ENCODE data around the gene CCDC6. TPM values are rescaled to one million over a fixed set of nuclear protein-coding genes. Genes with fewer than 3 reads are reported as not detected.
"Not testable (repeated sequence)": the region's sequence is repeated elsewhere in the genome, so short reads cannot be mapped to it uniquely, and the experiment has no call there.

Gene CCDC6
- total and polyA plus RNA-seq, 2 of the 4 experiments (the other 2 are of a cell fraction), result 21.8 to 30.8 TPM

GRCh38 chr10:59876695-59877094 is 29.7 kb downstream of the CCDC6 start:
- in situ Hi-C loops (cut with MboI; ENCODE audit: low sequenced_read_pairs) (loop anchor here (25.0 kb wide), 1 partner anchor 536 kb away; no protein-coding TSS in a partner anchor), intact Hi-C loops (cut with micrococcal nuclease) (loop anchor here (2.0 kb wide), 1 partner anchor 28 kb away; no protein-coding TSS in a partner anchor), dilution Hi-C loops (cut with HindIII; ENCODE audit: low sequenced_read_pairs, unreplicated experiment) (no loop called here)
- H3K4ac ChIP-seq (ENCODE audit: low read depth, low read length), result no peak overlapping the region
- H2BK20ac ChIP-seq (ENCODE audit: low read depth, low read length), result no peak overlapping the region
- no peak overlapping the region for H2BK120ac ChIP-seq (ENCODE audit: low read depth, low read length)
- no peak overlapping the region for H3K27ac ChIP-seq (ENCODE audit: insufficient read depth, low read length)
- H3K36me3 ChIP-seq (ENCODE audit: control insufficient read depth, insufficient read depth, low read length), result no peaks in the 10 kb centered on the region
- H3K9me1 ChIP-seq (ENCODE audit: insufficient read depth, low read length), result peaks cover 9% of the 10 kb centered on the region
- BruUV-seq (replicated peaks), result no TSS peak
- ChIA-PET CTCF (interaction anchor here (1.1 kb wide), 1 partner anchor 26 kb away, joined by 3 read pairs; no protein-coding TSS in a partner anchor), POLR2A (ENCODE audit: unreplicated experiment) (interaction anchor here (0.6 kb wide), 1 partner anchor 266 kb away, joined by 5 read pairs; no protein-coding TSS in a partner anchor)
- H4K20me1 ChIP-seq (ENCODE audit: insufficient read depth, low read length), result peaks cover 14% of the 10 kb centered on the region; the same call in 1 of the 2 replicates
- DNase-seq (peak; percentile 45), ATAC-seq (ENCODE audit: low read depth) (peak; percentile 8; the same call in 1 of the 2 replicates)
- no peak overlapping the region for H4K5ac ChIP-seq (ENCODE audit: low read depth, low read length)
- no peaks in the 10 kb centered on the region for H3K9me3 ChIP-seq (ENCODE audit: control insufficient read depth, insufficient read depth, low read length)
- H2AK9ac ChIP-seq (replicated peaks; ENCODE audit: low read depth, low read length, poor library complexity), result no peak overlapping the region
- H4K91ac ChIP-seq (ENCODE audit: insufficient read depth, low read depth, low read length), result no peak overlapping the region
- no peak overlapping the region for H3K9ac ChIP-seq (ENCODE audit: low read depth, low read length)
- no CpG with 5 or more reads among the region's 2 CpGs for WGBS, 2 experiments (ENCODE audit: extremely low coverage in 2 of 2, insufficient read length in 1 of 2)
- no peak overlapping the region for H3K23ac ChIP-seq (ENCODE audit: low read depth, low read length)
- no peak overlapping the region; the same call in 1 of the 2 replicates for H3K14ac ChIP-seq (replicated peaks; ENCODE audit: low read depth, low read length)
- peaks cover 47 to 87% of the 10 kb centered on the region in 2 experiments for H3K79me1 ChIP-seq (ENCODE audit: low read depth in 1 of 2, low read length in 2 of 2)
- no peak overlapping the region for H4K8ac ChIP-seq (ENCODE audit: low read depth in 2 of 2, low read length in 2 of 2)
- H3K4me1 ChIP-seq (ENCODE audit: control insufficient read depth, insufficient read depth, low read length), result peaks cover 8% of the 10 kb centered on the region
- no peak overlapping the region for H2BK15ac ChIP-seq (ENCODE audit: low read depth, low read length)
- peak overlapping the region; percentile 61 for H2BK5ac ChIP-seq (ENCODE audit: low read depth, low read length, poor library complexity, severe bottlenecking)
- H3K4me2 ChIP-seq (ENCODE audit: low read depth, low read length), result no peak overlapping the region; the same call in 1 of the 2 replicates
- no peak for TF ChIP-seq USF2 (IDR thresholded peaks at IDR 0.05; ENCODE audit: low read depth, low read length)
- peak; percentile 41 for TF ChIP-seq CEBPB (IDR thresholded peaks at IDR 0.05; ENCODE audit: low read depth, low read length)
- TF ChIP-seq RAD21 (IDR thresholded peaks at IDR 0.05; ENCODE audit: low read length), result no peak
- H2AK5ac ChIP-seq (ENCODE audit: low read depth, low read length), result no peak overlapping the region
- no peak overlapping the region for H3K18ac ChIP-seq (ENCODE audit: low read depth, low read length)
- no peaks in the 10 kb centered on the region for H3K27me3 ChIP-seq (ENCODE audit: control insufficient read depth, insufficient read depth, low read length)
- no peak overlapping the region for H3K4me3 ChIP-seq (ENCODE audit: insufficient read depth, low read depth, low read length)
- no peak overlapping the region for H3K56ac ChIP-seq (ENCODE audit: extremely low read depth, insufficient read depth, low read length)
- no peak overlapping the region for H2AFZ ChIP-seq (replicated peaks; ENCODE audit: low read length, poor library complexity)

- H3K4me2 ChIP-seq (ENCODE audit: low read depth, low read length); H2BK15ac ChIP-seq (ENCODE audit: low read depth, low read length); H2BK20ac ChIP-seq (ENCODE audit: low read depth, low read length); H2AK9ac ChIP-seq (replicated peaks; ENCODE audit: low read depth, low read length, poor library complexity); H2BK5ac ChIP-seq (ENCODE audit: low read depth, low read length, poor library complexity, severe bottlenecking); H3K23ac ChIP-seq (ENCODE audit: low read depth, low read length); BruUV-seq (replicated peaks); ATAC-seq (ENCODE audit: low read depth); H3K9me1 ChIP-seq (ENCODE audit: insufficient read depth, low read length); H2AFZ ChIP-seq (replicated peaks; ENCODE audit: low read length, poor library complexity); H3K4me3 ChIP-seq (ENCODE audit: insufficient read depth, low read depth, low read length); H3K18ac ChIP-seq (ENCODE audit: low read depth, low read length); H4K5ac ChIP-seq (ENCODE audit: low read depth, low read length); H3K4ac ChIP-seq (ENCODE audit: low read depth, low read length); DNase-seq; H3K36me3 ChIP-seq (ENCODE audit: control insufficient read depth, insufficient read depth, low read length); H2BK120ac ChIP-seq (ENCODE audit: low read depth, low read length); H3K9ac ChIP-seq (ENCODE audit: low read depth, low read length); H3K9me3 ChIP-seq (ENCODE audit: control insufficient read depth, insufficient read depth, low read length); dilution Hi-C loops (cut with HindIII; ENCODE audit: low sequenced_read_pairs, unreplicated experiment); H3K14ac ChIP-seq (replicated peaks; ENCODE audit: low read depth, low read length); H3K27ac ChIP-seq (ENCODE audit: insufficient read depth, low read length); H4K91ac ChIP-seq (ENCODE audit: insufficient read depth, low read depth, low read length); H2AK5ac ChIP-seq (ENCODE audit: low read depth, low read length); H3K27me3 ChIP-seq (ENCODE audit: control insufficient read depth, insufficient read depth, low read length); H3K56ac ChIP-seq (ENCODE audit: extremely low read depth, insufficient read depth, low read length); H4K8ac ChIP-seq (ENCODE audit: low read depth in 2 of 2, low read length in 2 of 2): not testable (repeated sequence)
- intact Hi-C loops (cut with micrococcal nuclease), result loop anchor here (2.0 kb wide), 1 partner anchor 29 kb away; no protein-coding TSS in a partner anchor
- in situ Hi-C loops (cut with MboI; ENCODE audit: low sequenced_read_pairs), result loop anchor here (25.0 kb wide), 1 partner anchor 536 kb away; no protein-coding TSS in a partner anchor
- Histone ChIP-seq H4K20me1 (ENCODE audit: insufficient read depth, low read length) (peaks cover 14% of the 10 kb centered on the region; the same call in 1 of the 2 replicates), H3K4me1 (ENCODE audit: control insufficient read depth, insufficient read depth, low read length) (peaks cover 12% of the 10 kb centered on the region), H3K79me1 (ENCODE audit: low read depth in 1 of 2, low read length in 2 of 2) (peaks cover 51 to 88% of the 10 kb centered on the region in 2 experiments)
- ChIA-PET POLR2A (ENCODE audit: unreplicated experiment) (interaction anchor here (0.6 kb wide), 1 partner anchor 266 kb away, joined by 5 read pairs; no protein-coding TSS in a partner anchor), CTCF (interaction anchor here (1.1 kb wide), 1 partner anchor 27 kb away, joined by 3 read pairs; no protein-coding TSS in a partner anchor)
- 75% methylated on average over 4 of the region's 9 CpGs; no CpG with 5 or more reads in 1 of the 2 experiments for WGBS, 2 experiments (ENCODE audit: extremely low coverage in 2 of 2, insufficient read length in 1 of 2)
Observed at GRCh38 chr10:59876208-59876607, 30.1 kb downstream of the CCDC6 start.

All from IMR-90 (cell line).